MCF 10A (cell line): ENCODE results near the gene CFAP68. TPM values are rescaled to one million over a fixed set of nuclear protein-coding genes. Genes with fewer than 3 reads are reported as not detected.

Experiments
- Bru-seq: library from RNA; stranded (reverse); fragments of 400-500 nt; gene quantifications from one replicate; lab custom pipeline; 2021; lab: Mats Ljungman, UMichigan
- BruChase-seq, 2 experiments: library from RNA; stranded (reverse); fragments of 400-500 nt; gene quantifications; one replicate each; lab custom pipeline; 2021; lab: Mats Ljungman, UMichigan
- BruUV-seq: library from RNA; stranded (reverse); fragments of 400-500 nt; replicated peaks from 2 replicates; lab custom pipeline; 2021; lab: Mats Ljungman, UMichigan
- CTCF ChIA-PET: fragments of 300-600 bp; sonication (Branson Sonifier 250); formaldehyde crosslinking; extraction: SDS; loops from one replicate; lab custom pipeline; 2021; ENCODE audit warnings: antibody characterized with exemption, inconsistent platforms; lab: Yijun Ruan, JAX
- POLR2A ChIA-PET: fragments of 300-600, 350-650 bp; sonication (Branson Sonifier 250); formaldehyde crosslinking; extraction: SDS; loops from one replicate; lab custom pipeline; 2020; ENCODE audit warnings: antibody characterized with exemption, inconsistent platforms; lab: Yijun Ruan, JAX
- DNase-seq: peaks from one replicate; pipeline ENCODE4 v3.0.0-alpha.2; 2018; ENCODE audit not compliant: unreplicated experiment
- H3K27ac Mint-ChIP-seq: one replicate; pipeline ENCODE4 v1.8.0; 2022; ENCODE audit warnings: mild to moderate bottlenecking, low read depth, mixed read lengths; ENCODE audit not compliant: unreplicated experiment
- H3K27me3 Mint-ChIP-seq: one replicate; pipeline ENCODE4 v1.8.0; 2022; ENCODE audit warnings: mixed read lengths; ENCODE audit not compliant: insufficient read depth, unreplicated experiment
- H3K36me3 Mint-ChIP-seq: one replicate; pipeline ENCODE4 v1.8.0; 2022; ENCODE audit warnings: mild to moderate bottlenecking, moderate library complexity, mixed read lengths; ENCODE audit not compliant: insufficient read depth, unreplicated experiment
- H3K4me1 Mint-ChIP-seq: one replicate; pipeline ENCODE4 v1.8.0; 2022; ENCODE audit warnings: mixed read lengths; ENCODE audit not compliant: insufficient read depth, unreplicated experiment
- H3K4me3 Mint-ChIP-seq: one replicate; pipeline ENCODE4 v1.8.0; 2022; ENCODE audit warnings: mild to moderate bottlenecking, moderate library complexity, mixed read lengths; ENCODE audit not compliant: unreplicated experiment
- H3K9me3 Mint-ChIP-seq: one replicate; pipeline ENCODE4 v1.8.0; 2022; ENCODE audit warnings: mixed read lengths; ENCODE audit not compliant: unreplicated experiment
- intact Hi-C: fragments of 100-400 bp; cut with micrococcal nuclease; formaldehyde crosslinking; loops from 2 replicates; pipeline ENCODE4 v1.14.1; 2022
- long read RNA-seq: library from polyadenylated mRNA; stranded (forward); transcript quantifications from one replicate; pipeline ENCODE4 v2.0.0, GENCODE V29; 2022
- total RNA-seq: library from RNA; stranded (reverse); gene quantifications from 2 replicates; pipeline ENCODE4 v1.2.3, GENCODE V29; 2022
- TF ChIP-seq, protein P1 (sequence below): fragments of 200-600 bp; IDR thresholded peaks from one replicate; pipeline ENCODE4 v1.8.0; 2022; ENCODE audit warnings: antibody characterized with exemption, mild to moderate bottlenecking; ENCODE audit not compliant: unreplicated experiment

The CFAP68 gene, protein sequence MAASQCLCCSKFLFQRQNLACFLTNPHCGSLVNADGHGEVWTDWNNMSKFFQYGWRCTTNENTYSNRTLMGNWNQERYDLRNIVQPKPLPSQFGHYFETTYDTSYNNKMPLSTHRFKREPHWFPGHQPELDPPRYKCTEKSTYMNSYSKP
- total RNA-seq (33.6 and 38.3 TPM in 2 replicates), Bru-seq, nascent RNA (percentile 65 among the genes with signal in this experiment), BruChase-seq, experiment 1, labeled RNA remaining after a 6-hour chase (percentile 81 among the genes with signal in this experiment), BruChase-seq, experiment 2, labeled RNA remaining after a 2-hour chase (percentile 69 among the genes with signal in this experiment)
- long read RNA-seq, transcript C11orf1-201 (4 exons, 2,885 nt) = major isoform, 11 of 23 reads
- long read RNA-seq, transcript C11orf1-202 (4 exons, 534 nt) = minor isoform, 8 of 23 reads
- long read RNA-seq, partial matches to known transcripts = 2 of 23 reads
- long read RNA-seq, other reads (novel, unspliced or antisense) = 1 of 23 reads

- no TSS peak for BruUV-seq
- intact Hi-C loops = loop anchor here (1.0 to 10.0 kb wide), 9 partner anchors 40 to 286 kb away; partner anchors contain the start of genes C11orf52, DLAT, IL18 and NKAPD1
- Mint-ChIP-seq H3K9me3 (no peaks in the 10 kb centered on the region), H3K36me3 (peaks cover 30% of the 10 kb centered on the region), H3K27me3 (no peaks in the 10 kb centered on the region), H3K27ac (peak within 1 kb of the TSS; percentile 97), H3K4me1 (peaks cover 6% of the 10 kb centered on the region), H3K4me3 (peak within 1 kb of the TSS; percentile 95)
- peak; percentile 98 for DNase-seq
- TF ChIP-seq, protein P1, sequence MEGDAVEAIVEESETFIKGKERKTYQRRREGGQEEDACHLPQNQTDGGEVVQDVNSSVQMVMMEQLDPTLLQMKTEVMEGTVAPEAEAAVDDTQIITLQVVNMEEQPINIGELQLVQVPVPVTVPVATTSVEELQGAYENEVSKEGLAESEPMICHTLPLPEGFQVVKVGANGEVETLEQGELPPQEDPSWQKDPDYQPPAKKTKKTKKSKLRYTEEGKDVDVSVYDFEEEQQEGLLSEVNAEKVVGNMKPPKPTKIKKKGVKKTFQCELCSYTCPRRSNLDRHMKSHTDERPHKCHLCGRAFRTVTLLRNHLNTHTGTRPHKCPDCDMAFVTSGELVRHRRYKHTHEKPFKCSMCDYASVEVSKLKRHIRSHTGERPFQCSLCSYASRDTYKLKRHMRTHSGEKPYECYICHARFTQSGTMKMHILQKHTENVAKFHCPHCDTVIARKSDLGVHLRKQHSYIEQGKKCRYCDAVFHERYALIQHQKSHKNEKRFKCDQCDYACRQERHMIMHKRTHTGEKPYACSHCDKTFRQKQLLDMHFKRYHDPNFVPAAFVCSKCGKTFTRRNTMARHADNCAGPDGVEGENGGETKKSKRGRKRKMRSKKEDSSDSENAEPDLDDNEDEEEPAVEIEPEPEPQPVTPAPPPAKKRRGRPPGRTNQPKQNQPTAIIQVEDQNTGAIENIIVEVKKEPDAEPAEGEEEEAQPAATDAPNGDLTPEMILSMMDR = peak; percentile 94
- ChIA-PET CTCF (interaction anchor here (0.6 to 5.1 kb wide), 19 partner anchors 10 to 198 kb away, joined by 3 to 43 read pairs (median 5); partner anchors contain the start of gene DIXDC1), POLR2A (interaction anchor here (0.8 to 5.0 kb wide), 20 partner anchors 8 to 208 kb away, joined by 3 to 41 read pairs (median 8); partner anchors contain the start of genes ALG9, C11orf52, CRYAB and DIXDC1)
Observed at GRCh38 chr11:111878849-111879636, at the start of gene CFAP68, which contains the start of gene FDXACB1. Gene CFAP68, plus strand, starts transcription at chr11:111879541. Its CDS starts 20 bp downstream, at chr11:111879561. Gene FDXACB1, minus strand, starts transcription at chr11:111879165. Its CDS starts 33 bp downstream, at chr11:111879132.

- Mint-ChIP-seq H3K9me3 (no peaks in the 10 kb centered on the region), H3K4me1 (no peaks in the 10 kb centered on the region), H3K4me3 (no peak overlapping the region), H3K36me3 (peaks cover 37% of the 10 kb centered on the region), H3K27me3 (no peaks in the 10 kb centered on the region), H3K27ac (no peak overlapping the region)
- POLR2A ChIA-PET = interaction anchor here (1.3 to 1.4 kb wide), 2 partner anchors 10 to 52 kb away, joined by 3 read pairs; no protein-coding TSS in a partner anchor
- DNase-seq = no peak
- TF ChIP-seq, protein P1 = peak; percentile 12
- CTCF ChIA-PET = interaction anchor here (0.7 to 1.7 kb wide), 8 partner anchors 9 to 380 kb away, joined by 3 to 9 read pairs (median 4); no protein-coding TSS in a partner anchor
- intact Hi-C loops = no loop called here
- no TSS peak for BruUV-seq
Observed at GRCh38 chr11:111833524-111833923, 45.8 kb upstream of the CFAP68 start.

DNA sequence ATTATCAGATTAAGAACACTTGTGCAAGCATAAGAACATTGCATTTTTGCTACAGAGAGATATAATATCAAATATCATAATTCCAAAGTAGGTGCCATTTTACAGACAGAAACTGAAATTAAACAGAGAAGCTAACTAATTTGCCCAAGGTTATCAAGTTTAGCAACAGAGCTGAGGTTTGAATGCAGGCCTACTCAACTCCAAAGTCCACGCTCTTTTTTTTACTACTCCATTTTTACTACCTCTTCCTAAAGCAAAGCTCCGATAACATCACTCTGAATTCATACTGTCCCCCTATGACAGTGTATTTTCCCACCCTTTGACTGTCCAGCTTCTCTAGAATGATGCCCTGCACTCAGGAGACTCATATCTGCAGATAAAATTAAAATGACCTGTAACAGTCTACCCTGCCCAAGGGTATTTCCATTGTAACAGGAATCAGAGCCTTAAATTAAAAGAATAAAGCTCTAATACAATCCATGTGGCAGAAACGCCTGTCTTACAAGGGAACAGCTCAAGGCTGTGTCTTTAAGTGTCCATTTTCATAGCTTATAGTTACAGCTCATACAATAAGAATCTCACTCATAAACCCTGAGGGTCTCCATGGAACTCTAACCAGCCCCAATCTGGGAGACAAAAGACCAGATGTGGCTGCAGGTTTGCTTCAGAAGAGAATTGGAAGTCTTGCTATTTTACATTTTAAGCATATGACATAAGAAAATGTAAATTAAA is 44.7 kb upstream of the CFAP68 start:
- H3K36me3 Mint-ChIP-seq = peaks cover 44% of the 10 kb centered on the region
- ChIA-PET CTCF (interaction anchor here (0.6 to 1.7 kb wide), 4 partner anchors 27 to 1782 kb away, joined by 3 to 4 read pairs (median 4); no protein-coding TSS in a partner anchor), POLR2A (interaction anchor here (0.8 to 1.3 kb wide), 3 partner anchors 8 to 34 kb away, joined by 3 to 4 read pairs (median 4); no protein-coding TSS in a partner anchor)
- DNase-seq = no peak
- intact Hi-C loops = no loop called here
- H3K9me3 Mint-ChIP-seq = no peaks in the 10 kb centered on the region
- no peaks in the 10 kb centered on the region for H3K27me3 Mint-ChIP-seq
- TF ChIP-seq, protein P1 = no peak
- H3K4me3 Mint-ChIP-seq = no peak overlapping the region
- H3K4me1 Mint-ChIP-seq = no peaks in the 10 kb centered on the region
- no TSS peak for BruUV-seq
- no peak overlapping the region for H3K27ac Mint-ChIP-seq
